ENCODE measurements around the gene NFKB2. TPM values are rescaled to one million over a fixed set of nuclear protein-coding genes. Genes with fewer than 3 reads are reported as not detected.

NFKB2 gene
- total RNA-seq, 1 donor from 2014 or later: 13.3 TPM

DNA sequence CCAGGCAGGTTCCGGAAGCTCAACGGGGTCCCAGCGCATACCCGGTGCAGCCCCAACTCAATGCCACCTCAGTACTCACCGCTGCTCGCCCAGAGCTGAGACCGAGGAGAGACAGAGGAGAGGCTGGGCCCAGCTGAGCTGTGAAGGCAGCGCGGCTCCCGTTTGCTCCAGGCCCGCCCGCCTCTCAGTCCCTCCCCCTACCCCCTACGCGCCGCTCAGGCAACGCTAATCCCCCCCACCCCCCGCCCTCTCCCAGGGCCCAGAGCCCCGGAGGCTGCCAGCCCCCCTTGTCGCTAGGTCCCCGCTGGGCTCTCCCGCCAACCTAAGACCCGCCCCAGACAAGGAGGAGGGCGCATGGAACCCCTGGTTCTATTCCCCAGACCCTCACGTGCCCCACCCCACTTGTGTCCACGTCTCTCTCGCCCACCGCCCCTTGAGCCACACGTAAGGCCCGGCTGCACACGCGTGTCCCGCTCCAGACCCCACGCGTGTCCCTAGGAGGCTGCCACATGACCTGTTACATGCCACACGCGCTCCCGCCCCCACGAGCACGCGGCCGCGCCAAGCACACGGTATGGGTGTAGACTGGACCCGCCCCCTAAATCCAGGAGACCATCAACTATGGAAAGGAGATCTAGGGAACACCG is 23.2 kb downstream of the NFKB2 start, which contains the start of gene PSD:
TSS of gene PSD (minus strand) at position 164 of the 647 bp plus-strand sequence. CDS start 1,747 bp downstream, outside the sequence.
- no peak for ATAC-seq (ENCODE audit: poor library complexity)
- intact Hi-C loops (cut with DNase I): no loop called here
- DNase-seq: no peak

DNA sequence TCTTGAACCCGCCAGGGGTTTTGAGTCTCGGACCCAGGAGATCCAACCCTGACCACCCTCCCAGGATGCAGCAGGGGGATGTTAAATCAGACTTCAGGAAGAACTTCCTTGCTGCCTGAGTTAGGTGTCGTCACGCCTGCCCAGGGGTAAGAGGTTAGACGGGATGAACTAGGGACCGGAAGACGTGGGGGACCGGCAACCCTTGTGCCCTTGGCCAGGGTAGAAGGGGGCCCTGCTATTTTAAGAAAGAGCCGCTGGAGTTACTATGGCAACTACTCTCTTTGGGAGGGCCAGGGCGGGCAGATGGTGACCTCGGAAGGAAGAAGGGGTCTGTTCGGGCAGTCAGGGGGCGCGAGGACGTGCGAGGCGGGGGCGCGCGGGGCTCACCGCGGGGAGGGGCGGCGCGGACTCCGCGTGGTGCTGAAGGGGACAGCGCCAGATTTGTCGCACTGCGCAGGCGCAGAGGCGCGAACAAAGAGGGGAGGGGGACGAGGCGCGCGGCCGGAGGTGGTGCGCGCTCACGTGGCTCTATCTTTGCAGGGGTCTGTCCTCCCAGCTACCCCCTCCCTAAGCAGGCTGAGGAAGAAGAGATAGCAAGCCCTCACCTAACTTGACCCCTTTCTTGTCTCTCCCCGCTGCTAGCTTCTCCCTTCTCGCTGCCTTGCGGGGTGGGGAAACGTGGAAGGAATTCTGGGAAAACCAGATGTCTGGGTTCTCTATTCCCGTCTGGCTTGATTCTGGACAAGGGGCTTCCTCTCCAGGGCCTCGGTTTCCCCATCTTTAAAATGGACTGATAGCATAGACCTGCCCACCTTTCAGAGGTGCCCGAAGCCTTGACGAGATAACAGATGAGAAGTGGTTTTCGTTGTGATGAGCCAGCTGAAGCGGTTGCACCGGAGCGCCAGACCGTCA is 24.0 kb downstream of the NFKB2 start:
- ATAC-seq (ENCODE audit: poor library complexity) (peak; percentile 26), DNase-seq (peak; percentile 69)
- intact Hi-C loops (cut with DNase I): no loop called here

DNA sequence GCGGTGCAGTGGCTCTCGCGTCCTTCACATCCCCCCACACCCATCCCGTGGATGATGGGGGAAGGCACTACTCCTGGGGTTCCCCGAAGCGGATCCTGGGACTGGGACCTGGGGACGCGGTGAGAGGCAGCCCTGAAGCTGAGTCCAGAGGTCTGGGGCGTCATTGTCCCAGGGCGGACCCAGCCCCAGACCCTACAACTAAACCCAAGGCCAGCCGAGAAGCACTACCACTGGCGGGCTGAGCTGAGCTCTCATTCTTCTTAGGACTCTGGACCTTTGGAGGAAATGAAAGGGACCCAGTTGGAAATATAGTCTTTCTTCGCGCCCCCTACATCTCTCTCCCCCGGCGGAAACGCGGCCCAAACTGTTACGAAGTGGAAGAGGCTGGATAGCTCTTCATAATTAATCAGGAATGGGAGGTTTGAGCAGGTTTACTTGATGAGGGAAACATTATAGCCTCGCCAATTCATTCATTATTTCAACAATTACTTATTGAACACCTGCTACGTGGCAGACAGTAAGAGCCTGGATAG is 24.7 kb downstream of the NFKB2 start:
- no peak for ATAC-seq (ENCODE audit: poor library complexity)
- intact Hi-C loops (cut with DNase I): no loop called here
- no peak for DNase-seq

DNA sequence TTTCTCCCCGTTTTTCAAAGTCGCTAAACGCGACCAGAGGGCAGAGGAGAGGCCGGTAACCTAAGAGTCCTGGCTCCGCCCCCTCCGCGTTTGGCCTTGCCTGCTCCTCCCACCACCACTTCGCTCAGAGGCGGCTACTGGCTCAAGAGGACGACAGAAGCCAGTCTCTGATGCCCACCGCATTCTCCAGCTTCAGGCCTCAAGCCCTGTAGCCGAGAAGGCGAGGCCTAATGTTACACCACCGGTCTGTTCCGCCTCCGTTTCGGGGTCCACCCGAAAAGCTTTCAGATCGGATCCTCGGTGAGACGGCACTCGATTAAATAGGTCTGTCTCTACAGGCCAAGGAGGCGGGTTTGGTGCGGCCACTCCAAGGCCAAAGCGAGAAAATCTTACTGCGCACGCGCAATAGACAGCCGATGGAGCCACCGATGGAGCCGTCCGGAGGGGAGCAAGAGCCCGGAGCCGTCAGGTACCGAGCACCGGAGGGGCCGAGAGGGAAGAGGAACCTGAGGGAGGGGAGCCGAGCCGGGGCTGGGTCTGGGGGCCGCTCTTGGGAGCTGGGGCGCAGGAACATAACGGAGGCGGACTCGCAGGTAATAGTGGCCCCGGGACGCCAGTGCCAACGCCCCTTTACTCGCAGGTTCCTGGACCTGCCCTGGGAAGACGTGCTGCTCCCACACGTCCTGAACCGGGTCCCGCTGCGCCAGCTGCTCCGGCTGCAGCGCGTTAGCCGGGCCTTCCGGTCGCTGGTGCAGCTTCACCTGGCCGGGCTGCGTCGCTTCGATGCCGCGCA is 25.4 kb downstream of the NFKB2 start, which contains the start of gene FBXL15:
TSS of gene FBXL15 (plus strand) at position 123 of the 793 bp plus-strand sequence. CDS start at position 417, 294 bp downstream.
- intact Hi-C loops (cut with DNase I): no loop called here
- peak; percentile 92 for ATAC-seq (ENCODE audit: poor library complexity)

DNA sequence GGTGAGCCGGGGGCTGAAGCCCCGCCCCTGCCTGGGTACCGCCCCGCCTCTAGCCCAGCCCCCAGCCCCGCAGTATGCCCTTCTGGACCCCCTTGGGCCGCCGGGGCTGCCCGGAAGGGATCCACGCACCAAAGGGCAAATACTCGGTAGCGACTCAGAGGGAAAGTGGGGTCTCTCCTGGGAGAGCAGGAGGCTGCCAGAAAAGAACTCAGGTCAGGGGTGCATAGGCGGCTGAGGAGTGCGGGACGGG is 25.9 kb downstream of the NFKB2 start:
- no peak for ATAC-seq (ENCODE audit: poor library complexity)
- no peak for DNase-seq
- intact Hi-C loops (cut with DNase I): no loop called here

More for the DNA sequence above, 25.4 kb downstream of the NFKB2 start, which contains the start of gene FBXL15:
- DNase-seq: peak; percentile 98

DNA sequence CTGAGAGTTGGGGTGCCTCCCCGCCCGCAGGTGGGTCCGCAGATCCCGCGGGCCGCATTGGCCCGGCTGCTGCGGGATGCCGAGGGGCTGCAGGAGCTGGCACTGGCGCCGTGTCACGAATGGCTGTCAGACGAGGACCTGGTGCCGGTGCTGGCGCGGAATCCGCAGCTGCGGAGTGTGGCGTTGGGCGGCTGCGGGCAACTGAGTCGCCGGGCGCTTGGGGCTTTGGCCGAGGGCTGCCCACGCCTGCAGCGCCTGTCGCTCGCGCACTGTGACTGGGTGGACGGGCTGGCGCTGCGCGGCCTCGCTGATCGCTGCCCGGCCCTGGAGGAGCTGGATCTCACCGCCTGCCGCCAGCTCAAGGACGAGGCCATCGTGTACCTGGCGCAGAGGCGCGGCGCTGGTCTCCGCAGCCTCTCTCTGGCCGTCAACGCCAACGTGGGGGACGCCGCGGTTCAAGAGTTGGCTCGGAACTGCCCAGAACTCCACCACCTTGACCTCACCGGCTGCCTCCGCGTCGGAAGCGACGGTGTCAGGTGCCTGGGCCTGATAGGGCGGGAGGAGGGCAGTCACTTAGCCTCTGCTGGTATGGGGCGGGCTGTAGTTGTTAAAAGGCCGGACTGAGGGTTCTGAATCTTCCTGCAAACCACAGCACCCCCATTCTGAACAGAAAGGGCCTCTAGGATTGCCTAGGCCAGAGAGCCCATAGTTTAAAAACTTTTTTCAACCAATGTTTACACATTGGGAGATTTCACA is 26.4 kb downstream of the NFKB2 start:
- DNase-seq: peak; percentile 60
- intact Hi-C loops (cut with DNase I): no loop called here
- ATAC-seq (ENCODE audit: poor library complexity): peak; percentile 18

DNA sequence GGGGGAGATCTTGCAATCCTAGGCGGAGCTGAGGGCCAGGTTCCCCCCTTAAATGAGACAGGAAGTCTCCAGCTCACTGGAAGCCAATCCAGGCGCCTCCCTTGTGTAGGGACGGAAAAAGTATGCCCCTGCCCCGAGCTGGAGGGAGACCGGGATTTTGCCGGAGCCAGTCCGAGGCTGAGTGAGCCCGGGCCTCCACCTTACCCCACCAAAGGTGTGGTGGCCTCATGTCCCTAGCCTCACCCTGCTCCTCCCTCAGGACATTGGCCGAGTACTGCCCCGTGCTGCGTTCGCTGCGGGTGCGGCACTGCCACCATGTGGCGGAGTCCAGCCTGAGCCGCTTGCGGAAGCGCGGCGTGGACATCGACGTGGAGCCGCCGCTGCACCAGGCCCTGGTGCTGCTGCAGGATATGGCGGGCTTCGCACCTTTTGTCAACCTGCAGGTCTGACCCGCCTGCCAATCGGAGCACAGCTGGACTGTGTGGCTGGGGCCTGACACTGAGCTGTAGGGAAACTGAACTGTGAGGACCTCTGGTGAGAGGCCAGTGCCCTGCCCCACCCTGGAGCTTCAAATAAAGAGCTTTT is 27.1 kb downstream of the NFKB2 start:
- ATAC-seq (ENCODE audit: poor library complexity): peak; percentile 67
- intact Hi-C loops (cut with DNase I): no loop called here
- peak; percentile 88 for DNase-seq

DNA sequence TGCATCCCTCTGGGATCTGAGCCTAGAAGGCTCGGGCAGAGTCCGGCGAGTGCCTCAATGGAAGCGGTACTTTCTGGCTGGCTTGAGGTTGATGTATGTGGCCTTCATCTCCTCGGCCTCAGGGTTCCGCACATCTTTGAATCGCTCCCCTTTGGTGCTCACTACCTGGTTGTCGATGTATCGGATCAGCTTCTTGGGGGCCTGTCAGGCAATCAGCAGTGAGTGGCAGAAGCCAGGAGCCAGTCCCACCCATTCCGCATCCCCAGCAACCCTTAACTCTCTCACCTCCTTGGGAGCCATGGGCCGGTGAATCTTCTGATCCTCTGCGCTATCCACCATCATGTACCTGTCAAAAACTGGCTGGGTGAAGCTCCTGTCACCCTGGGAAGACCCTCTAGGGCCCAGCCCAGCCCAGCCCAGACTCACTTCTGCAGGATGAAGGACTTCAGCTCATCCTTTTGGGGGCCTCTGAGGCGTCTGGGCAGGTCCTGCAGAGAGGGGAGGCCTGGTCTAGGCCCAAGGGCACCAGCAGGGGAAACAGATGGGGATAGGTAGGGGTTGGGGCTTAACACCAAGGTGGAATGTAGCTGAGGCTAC is 28.0 kb downstream of the NFKB2 start:
- intact Hi-C loops (cut with DNase I): no loop called here
- DNase-seq (no peak), ATAC-seq (ENCODE audit: poor library complexity) (no peak)

DNA sequence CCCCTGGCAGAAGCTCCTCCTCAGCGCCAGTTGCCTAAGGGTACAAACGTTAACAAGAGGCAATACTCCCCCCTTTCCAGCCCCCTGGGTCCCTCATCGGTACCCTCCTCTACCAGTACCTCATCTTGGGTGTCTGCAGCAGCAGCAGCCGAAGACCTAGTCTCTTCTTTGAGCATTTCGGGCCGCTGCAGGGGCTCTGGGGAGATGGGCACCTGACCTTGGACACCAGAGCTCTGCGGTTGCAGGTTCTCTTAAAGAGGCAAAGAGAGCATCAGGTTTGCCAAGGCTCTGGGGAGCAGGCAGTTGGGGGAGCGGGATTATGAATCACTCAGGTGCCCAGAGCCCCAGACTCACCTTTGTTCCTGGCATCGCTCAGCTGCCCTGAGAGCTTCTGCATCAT is 28.6 kb downstream of the NFKB2 start:
- intact Hi-C loops (cut with DNase I): no loop called here
- ATAC-seq (ENCODE audit: poor library complexity): no peak

DNA sequence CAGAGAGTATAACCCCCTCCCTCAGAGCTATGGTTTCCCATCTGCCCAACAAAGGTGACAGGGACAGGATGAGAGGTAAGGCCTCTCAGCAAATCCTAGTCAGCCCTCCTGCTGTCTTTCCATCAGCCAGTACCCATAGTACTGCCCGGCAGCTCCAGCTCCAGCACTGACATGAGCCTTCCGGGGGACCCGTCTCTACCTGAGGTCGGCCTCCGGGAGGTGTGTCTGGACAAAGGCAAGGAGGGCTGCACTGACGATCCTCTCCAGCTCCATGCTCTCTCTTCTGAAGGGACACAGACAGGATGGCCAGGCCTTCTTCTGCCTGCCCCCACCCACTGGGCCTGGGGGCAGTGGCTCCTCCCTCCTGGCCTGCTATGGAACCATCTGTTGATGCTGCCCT is 29.4 kb downstream of the NFKB2 start:
- intact Hi-C loops (cut with DNase I): no loop called here
- DNase-seq (no peak), ATAC-seq (ENCODE audit: poor library complexity) (no peak)

More for the DNA sequence above, 28.6 kb downstream of the NFKB2 start:
- no peak for DNase-seq

DNA sequence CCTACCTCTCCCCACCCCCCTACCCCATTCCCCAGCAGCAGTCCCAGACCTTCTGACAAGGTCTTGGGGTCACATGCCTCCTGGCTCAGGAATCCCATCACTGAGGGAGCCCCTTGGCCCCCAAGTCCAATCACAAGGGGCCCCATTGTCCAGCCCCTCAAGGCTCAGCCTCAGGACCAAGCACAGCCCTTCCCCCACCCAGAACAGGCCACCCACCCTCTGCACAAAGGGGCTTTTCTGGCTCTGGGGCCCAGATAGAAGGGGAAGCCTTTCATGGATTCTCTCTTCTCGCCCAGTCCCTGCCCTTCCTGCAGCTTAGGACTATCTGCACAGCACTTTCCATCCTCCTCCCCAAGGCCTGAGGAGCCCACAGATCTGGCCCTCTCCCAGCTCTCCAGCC is 29.9 kb downstream of the NFKB2 start:
- intact Hi-C loops (cut with DNase I): no loop called here
- DNase-seq (no peak), ATAC-seq (ENCODE audit: poor library complexity) (no peak)

DNA sequence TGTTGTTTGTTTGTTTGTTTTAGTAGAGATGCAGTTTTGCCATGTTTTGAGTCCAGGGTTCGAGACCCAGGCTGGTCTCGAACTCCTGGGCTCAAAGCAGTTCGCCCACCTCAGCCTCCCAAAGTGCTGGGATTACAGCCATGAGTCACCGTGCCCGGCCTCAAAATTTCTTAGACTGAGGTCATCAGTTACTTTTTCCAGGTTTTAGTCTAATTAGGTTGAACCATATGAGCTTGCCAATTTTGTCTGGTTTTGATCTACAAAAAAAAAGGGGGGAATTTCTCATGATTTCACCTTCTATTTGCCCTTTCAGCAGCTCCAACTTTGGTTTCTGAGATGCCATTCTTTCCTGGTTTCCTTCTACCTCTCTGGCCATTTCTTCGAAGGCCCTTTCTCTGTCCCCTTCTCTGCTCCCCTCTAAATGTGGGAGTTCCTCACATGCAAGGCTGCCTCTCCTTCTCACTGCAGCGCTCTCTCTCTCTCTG is 31.3 kb downstream of the NFKB2 start:
- intact Hi-C loops (cut with DNase I): no loop called here
- no peak for ATAC-seq (ENCODE audit: poor library complexity)
- no peak for DNase-seq

DNA sequence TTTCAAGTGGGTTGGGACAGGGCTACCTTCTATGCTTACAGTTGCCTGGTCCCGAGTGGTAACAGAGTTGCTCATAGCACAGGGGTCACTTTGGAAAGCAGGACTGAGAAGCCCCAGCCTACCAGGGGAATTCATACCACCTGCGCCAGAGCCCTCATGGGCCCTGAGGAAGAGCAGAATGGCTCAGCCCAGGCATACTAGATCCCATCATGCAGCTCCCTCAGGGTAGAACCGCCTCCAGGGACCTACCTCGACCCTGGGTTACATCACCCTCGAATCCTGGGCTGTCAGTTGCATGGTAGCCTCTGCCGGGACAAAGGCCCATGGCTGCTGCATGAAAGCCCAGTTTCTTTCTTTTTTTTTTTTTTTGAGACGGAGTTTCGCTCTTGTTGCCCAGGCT is 34.0 kb downstream of the NFKB2 start:
- intact Hi-C loops (cut with DNase I): no loop called here

DNA sequence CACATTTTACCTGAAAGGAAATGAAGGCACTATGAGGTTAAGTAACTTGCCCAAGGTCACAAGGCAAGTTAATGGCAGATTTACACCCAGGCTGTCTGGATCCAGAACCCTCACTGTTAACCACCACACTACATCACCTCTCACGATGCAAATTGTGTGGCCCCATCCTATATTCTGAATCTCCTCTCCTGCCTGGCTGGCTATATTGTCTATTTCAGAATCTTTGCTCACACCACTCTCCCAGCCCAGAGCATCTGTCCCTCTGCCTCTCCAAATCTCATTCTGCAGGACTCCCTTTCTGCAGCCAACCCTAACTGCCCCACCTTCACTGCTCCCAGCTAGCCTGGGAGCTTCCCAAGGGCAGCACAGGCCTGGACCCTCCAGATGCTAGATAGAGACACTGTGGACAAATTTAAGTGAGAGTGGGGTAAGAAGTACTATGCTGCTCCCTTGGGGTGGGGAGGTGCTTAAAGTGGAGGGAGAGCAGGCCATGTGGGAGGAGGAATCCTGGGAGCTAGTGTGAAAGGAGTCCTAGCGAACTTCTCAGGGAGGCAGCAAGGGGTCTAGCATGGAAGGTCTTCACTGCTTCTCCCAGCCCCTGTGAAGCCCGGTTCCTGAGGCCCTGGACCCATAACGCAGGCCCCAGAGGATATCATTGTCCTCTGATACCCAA is 36.1 kb downstream of the NFKB2 start:
- ATAC-seq (ENCODE audit: poor library complexity) (peak; percentile 9), DNase-seq (no peak)
- intact Hi-C loops (cut with DNase I): no loop called here

More for the DNA sequence above, 34.0 kb downstream of the NFKB2 start:
- DNase-seq (no peak), ATAC-seq (ENCODE audit: poor library complexity) (no peak)

DNA sequence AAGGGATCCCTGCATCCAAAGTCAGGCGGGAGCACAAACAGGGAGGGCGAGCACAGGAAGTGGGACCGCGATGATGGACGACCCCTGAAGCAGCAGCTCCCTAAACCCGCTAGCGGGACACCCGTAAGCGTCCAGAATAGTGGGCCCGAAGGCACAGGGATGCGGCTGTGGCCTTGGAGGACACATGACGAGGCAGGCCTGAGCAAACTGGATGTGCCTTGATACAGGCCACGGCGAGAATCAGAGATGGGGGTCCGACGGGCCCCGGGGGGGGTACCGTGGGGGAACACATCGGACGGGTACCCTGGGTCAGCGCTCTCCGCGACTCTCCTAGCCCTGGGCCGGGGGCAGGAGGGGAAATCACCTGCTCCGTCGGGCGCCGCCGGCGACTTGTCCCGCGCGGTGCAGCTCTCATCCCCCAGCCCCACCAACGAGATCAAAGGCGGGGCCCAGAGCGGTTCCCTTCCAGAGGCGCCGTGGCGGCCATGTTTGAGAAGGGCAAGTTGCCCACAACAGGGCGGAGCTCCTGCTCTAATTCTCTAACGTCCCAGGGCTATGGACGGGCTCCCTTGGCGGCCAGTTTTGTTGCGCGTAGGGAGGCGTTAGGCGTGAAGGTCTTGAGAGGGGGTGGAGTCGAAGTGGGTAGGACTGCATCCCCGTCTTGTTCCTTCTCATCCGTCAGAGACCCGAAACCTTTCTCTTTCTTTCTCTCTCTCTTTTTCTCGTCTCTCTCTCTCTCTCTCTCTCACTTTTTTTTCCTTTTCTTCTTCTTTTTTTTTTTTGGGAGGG is 36.9 kb downstream of the NFKB2 start, which contains the start of gene CUEDC2:
TSS of gene CUEDC2 (minus strand) at position 413 of the 789 bp plus-strand sequence. CDS start 7,386 bp downstream, outside the sequence.
- peak; percentile 98 for ATAC-seq (ENCODE audit: poor library complexity)
- intact Hi-C loops (cut with DNase I): no loop called here
- peak; percentile 98 for DNase-seq

DNA sequence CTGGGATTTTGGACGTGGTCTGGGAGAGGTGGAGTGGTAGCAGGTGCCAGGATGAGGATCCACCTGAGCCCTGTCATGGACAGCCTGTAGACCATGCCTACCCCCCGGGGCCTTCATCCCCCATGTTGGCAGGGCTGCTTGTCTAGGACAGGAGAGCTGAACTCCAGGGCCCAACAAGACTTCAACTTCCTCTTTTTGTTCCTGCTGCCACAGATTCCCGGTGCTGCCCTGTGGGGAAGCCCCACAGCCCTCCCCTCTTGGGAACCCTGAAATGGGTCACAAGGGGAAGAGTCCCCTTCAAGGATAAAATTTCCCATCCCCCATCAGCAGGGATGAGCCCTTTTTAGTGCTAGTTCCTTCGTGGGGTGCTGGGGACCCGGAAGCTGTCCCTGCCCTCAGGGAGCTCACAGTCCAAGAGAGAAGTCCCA is 38.1 kb downstream of the NFKB2 start:
- intact Hi-C loops (cut with DNase I): no loop called here
- ATAC-seq (ENCODE audit: poor library complexity) (peak; percentile 5), DNase-seq (no peak)
